ENCODE measurements around the gene KATNA1. TPM values are rescaled to one million over a fixed set of nuclear protein-coding genes. Genes with fewer than 3 reads are reported as not detected.

KATNA1 gene
- polyA plus RNA-seq, 12 donors: 12.6 to 29.3 (median 24.1) TPM; not detected in 1

GRCh38 chr6:149545258-149545753, 103.2 kb downstream of the KATNA1 start:
- peak; percentile 78 for DNase-seq

Other genes starting within 250 kb of the KATNA1 start
- 1 to 10 TPM in 1 of 12 donors, under 1 TPM in 8, not detected in 3; 0.22 to 1.2 (median 0.47) TPM for gene SUMO4, start 248.5 kb downstream of the KATNA1 start, polyA plus RNA-seq (ENCODE audit: insufficient read length in 12 of 12)
- under 1 TPM in 10 of 12 donors, not detected in 2; 0.10 to 0.58 (median 0.34) TPM for gene ZC3H12D, start 163.7 kb downstream of the KATNA1 start, polyA plus RNA-seq (ENCODE audit: insufficient read length in 12 of 12)
- gene PPIL4, start 102.7 kb downstream of the KATNA1 start, polyA plus RNA-seq (ENCODE audit: insufficient read length in 12 of 12): 10 to 100 TPM in 11 of 12 donors, not detected in 1; 26.8 to 50.9 (median 35.9) TPM
- gene GINM1, start 82.3 kb downstream of the KATNA1 start, polyA plus RNA-seq (ENCODE audit: insufficient read length in 12 of 12): 10 to 100 TPM in 11 of 12 donors, not detected in 1; 42.4 to 61.5 (median 49.8) TPM
- gene LATS1, start 69.4 kb upstream of the KATNA1 start, polyA plus RNA-seq (ENCODE audit: insufficient read length in 12 of 12): 10 to 100 TPM in 11 of 12 donors, not detected in 1; 19.5 to 29.8 (median 22.9) TPM
- gene NUP43, start 97.8 kb upstream of the KATNA1 start, polyA plus RNA-seq (ENCODE audit: insufficient read length in 12 of 12): 10 to 100 TPM in 11 of 12 donors, not detected in 1; 11.4 to 27.7 (median 24.4) TPM
- gene PCMT1, start 101.0 kb upstream of the KATNA1 start, polyA plus RNA-seq (ENCODE audit: insufficient read length in 12 of 12): 10 to 100 TPM in 11 of 12 donors, not detected in 1; 58.3 to 96.6 (median 78.1) TPM
- gene LRP11, start 215.6 kb upstream of the KATNA1 start, polyA plus RNA-seq (ENCODE audit: insufficient read length in 12 of 12): 10 to 100 TPM in 11 of 12 donors, not detected in 1; 16.6 to 33.3 (median 24.4) TPM
- gene RAET1E, start 249.4 kb upstream of the KATNA1 start, polyA plus RNA-seq (ENCODE audit: insufficient read length in 12 of 12): 1 to 10 TPM in 5 of 12 donors, under 1 TPM in 5, not detected in 2; 0.11 to 2.1 (median 0.97) TPM